ENCODE data around the gene GALR3.

DNA sequence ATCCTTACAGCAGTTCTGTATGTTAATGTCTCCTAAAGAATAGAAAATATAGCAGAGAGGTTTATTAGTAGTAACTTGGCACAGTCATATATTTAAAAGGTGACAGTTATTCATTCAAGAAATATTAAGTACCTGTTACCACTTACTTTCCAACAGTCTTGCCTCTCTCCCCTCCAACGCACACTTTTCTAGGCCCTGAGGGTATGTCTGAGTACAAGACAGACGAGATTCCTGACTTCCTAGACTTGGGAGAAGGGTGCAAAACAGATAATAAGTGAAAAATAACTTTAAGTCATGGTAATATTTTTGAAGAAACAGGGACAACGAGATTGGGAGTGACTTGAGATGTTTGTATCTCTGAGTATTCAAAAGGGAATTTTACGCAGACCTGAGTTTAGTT lies 27.6 kb downstream of the GALR3 start:
- TF ChIP-seq, protein P1, sequence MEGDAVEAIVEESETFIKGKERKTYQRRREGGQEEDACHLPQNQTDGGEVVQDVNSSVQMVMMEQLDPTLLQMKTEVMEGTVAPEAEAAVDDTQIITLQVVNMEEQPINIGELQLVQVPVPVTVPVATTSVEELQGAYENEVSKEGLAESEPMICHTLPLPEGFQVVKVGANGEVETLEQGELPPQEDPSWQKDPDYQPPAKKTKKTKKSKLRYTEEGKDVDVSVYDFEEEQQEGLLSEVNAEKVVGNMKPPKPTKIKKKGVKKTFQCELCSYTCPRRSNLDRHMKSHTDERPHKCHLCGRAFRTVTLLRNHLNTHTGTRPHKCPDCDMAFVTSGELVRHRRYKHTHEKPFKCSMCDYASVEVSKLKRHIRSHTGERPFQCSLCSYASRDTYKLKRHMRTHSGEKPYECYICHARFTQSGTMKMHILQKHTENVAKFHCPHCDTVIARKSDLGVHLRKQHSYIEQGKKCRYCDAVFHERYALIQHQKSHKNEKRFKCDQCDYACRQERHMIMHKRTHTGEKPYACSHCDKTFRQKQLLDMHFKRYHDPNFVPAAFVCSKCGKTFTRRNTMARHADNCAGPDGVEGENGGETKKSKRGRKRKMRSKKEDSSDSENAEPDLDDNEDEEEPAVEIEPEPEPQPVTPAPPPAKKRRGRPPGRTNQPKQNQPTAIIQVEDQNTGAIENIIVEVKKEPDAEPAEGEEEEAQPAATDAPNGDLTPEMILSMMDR (conservative IDR thresholded peaks at IDR 0.05; ENCODE audit: low read length), result no peak
- TF ChIP-seq EZH2phosphoT487 (IDR thresholded peaks at IDR 0.05; ENCODE audit: borderline replicate concordance), result no peak
